Retinal pigment epithelial cell (primary cell): ENCODE results near the gene LRRC3B.

Experiments
- DNase-seq: peaks from one replicate; pipeline ENCODE4 v3.0.0-alpha.2; 2010; ENCODE audit warnings: low read depth
- H3K4me3 ChIP-seq: 2 replicates; pipeline ENCODE4 v1.5.1; 2011; ENCODE audit warnings: mild to moderate bottlenecking, low read length, control low read depth, moderate library complexity
- TF ChIP-seq, protein P1 (sequence below): conservative IDR thresholded peaks from 2 replicates; pipeline ENCODE4 v1.5.1; 2011; ENCODE audit warnings: low read depth, low read length, control low read depth, inconsistent platforms

LRRC3B gene

DNA sequence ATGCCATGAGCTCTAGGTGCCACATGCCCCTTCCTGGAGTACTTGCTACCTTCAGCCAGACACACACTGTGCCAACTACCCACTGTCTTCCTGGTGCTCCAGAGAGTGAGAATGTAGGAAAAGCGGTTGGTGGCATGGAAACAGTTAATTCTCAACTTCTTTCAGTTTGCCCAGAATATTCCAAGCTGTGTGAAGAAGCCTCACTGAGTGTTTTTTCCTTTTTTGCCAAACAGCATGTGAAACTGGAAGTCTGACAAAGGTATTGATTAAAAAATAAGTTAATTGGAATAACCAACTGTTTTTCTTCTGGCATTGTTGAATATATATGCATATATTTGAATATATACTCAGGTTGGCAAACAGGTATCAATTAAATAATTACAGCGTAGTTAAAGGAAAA, 52.8 kb downstream of the LRRC3B start:
- DNase-seq, result no peak
- H3K4me3 ChIP-seq, result no peak overlapping the region
- TF ChIP-seq, protein P1, sequence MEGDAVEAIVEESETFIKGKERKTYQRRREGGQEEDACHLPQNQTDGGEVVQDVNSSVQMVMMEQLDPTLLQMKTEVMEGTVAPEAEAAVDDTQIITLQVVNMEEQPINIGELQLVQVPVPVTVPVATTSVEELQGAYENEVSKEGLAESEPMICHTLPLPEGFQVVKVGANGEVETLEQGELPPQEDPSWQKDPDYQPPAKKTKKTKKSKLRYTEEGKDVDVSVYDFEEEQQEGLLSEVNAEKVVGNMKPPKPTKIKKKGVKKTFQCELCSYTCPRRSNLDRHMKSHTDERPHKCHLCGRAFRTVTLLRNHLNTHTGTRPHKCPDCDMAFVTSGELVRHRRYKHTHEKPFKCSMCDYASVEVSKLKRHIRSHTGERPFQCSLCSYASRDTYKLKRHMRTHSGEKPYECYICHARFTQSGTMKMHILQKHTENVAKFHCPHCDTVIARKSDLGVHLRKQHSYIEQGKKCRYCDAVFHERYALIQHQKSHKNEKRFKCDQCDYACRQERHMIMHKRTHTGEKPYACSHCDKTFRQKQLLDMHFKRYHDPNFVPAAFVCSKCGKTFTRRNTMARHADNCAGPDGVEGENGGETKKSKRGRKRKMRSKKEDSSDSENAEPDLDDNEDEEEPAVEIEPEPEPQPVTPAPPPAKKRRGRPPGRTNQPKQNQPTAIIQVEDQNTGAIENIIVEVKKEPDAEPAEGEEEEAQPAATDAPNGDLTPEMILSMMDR, result no peak

DNA sequence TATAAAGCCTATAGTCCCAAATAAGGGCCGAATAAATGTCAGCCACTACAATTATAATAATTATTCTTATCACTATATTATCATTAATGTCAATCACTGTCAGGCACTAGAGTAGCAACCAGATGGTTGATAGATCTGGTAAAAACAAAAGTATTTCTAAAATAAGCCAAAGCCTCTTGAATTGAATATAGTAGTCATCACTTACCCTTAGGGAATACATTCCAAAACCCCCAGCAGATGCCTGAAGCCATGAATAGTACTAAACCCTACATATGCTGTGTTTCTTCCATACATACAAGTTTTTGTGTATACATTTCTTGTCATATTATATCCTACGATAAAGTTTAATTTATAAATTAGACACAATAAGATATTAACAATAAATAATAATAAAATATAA, 59.1 kb downstream of the LRRC3B start:
- no peak overlapping the region for H3K4me3 ChIP-seq
- TF ChIP-seq, protein P1, result no peak
- DNase-seq, result no peak

DNA sequence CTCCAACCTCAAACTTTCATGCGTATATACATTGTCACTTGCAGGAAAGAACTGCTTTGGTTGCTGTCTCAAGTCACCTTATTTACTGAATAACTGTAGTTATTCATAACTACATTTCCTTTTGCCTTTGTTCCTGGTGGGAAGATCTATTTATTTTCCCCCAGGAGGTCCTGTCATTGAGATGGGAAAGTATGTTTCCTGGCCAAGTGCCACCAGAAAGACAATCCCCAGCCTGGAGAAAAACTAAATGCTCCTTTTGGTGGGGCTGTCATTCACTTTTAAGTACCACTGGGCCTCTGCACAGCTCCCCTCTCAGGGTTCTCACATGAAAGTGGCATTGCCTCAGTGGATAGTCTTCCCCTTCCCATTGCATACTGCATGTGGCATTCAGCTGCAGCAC, 59.8 kb downstream of the LRRC3B start:
- no peak for DNase-seq
- no peak overlapping the region for H3K4me3 ChIP-seq
- TF ChIP-seq, protein P1, result no peak

DNA sequence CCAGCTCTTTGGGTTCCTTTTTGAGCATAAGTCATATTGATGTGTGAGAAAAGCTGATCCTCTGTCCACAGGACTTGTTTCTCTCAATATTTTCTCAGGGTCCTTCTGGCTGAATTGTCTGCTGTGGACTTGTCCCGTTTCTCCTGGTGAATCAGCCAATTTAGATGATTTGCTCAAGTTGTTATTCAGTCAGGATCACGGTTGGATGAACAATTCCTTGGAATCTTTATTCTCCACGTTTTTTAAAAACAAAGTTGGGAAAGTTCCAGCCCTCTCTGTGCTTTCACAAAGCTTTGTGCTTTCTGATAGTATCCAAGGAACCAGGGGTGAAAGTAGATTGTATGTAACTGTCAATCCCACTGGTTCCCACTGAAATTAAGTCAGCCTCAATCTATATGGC, 61.3 kb downstream of the LRRC3B start:
- TF ChIP-seq, protein P1, result no peak
- H3K4me3 ChIP-seq, result no peak overlapping the region
- no peak for DNase-seq

DNA sequence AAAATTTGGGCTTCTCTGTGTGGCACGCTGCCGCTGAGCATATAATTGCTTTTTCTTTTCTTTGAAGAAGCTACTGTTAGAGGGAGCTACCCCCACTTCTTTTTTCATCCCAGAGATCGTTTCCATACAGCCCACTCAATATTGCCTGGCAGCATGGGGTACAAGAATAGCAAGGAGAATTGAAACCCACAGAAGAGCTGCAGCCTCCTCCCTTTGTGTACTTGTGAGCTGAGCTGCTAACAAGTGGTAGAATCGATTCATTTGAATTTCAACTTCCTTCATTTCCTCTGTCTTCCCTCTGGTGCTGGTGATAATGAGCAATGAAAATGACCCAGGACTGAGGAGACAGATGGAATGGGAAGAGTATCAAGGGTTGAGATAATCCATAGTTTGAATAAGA, 64.9 kb downstream of the LRRC3B start:
- DNase-seq, result no peak
- H3K4me3 ChIP-seq, result no peak overlapping the region
- TF ChIP-seq, protein P1, result no peak

DNA sequence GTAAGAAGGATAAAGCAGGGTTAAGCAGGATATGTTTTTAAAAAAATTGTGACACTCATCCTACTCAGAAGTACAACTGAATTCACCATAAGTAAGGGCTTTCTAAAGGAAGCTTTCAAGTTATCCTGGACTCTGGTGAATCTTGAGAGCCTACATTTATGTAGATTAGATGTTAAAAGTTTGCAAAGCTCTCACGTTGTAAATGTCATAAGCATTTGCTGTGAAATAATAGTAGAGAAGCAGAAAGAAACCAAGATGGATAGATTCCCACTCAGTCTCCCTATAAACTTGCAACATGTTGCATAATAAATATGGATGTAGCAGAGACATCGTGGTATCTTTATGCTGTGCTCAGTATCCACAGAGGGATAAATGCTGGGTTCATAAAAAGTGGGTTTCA, 77.0 kb downstream of the LRRC3B start:
- no peak overlapping the region for H3K4me3 ChIP-seq
- TF ChIP-seq, protein P1, result no peak
- no peak for DNase-seq

DNA sequence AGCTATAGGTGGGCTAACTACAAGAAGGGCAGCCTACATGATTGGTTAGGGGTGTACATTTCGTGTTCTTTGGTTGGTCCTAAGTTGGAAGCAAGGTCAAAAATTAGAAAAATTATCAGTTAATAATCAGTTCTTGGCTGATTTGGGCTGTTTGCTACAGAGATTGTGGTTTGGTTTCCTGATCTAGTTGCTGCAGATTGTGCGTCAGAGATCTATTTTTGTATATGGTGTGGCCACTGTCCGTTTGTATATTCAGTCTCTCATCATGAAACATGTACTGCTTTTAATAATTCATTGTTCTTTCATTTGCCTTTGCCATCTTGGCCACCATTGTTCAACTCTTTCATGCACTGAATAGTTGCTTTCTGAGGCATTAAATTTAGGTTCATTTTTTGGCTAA, 80.9 kb downstream of the LRRC3B start:
- no peak for DNase-seq
- H3K4me3 ChIP-seq, result no peak overlapping the region
- TF ChIP-seq, protein P1, result no peak
